ENCODE measurements around the gene LPAR1.

- no peak for TF ChIP-seq POLR2A (IDR thresholded peaks at IDR 0.05; ENCODE audit: low read length)
- no peak for TF ChIP-seq GATA1 (IDR thresholded peaks at IDR 0.05; ENCODE audit: low read depth, low read length)
Measured at GRCh38 chr9:110919050-110919435, 119.2 kb downstream of the LPAR1 start.

Measured in erythroblast (primary cell).